Measurements from ENCODE around the gene TXK. TPM values are rescaled to one million over a fixed set of nuclear protein-coding genes. Genes with fewer than 3 reads are reported as not detected.

The TXK gene
- total and polyA plus RNA-seq, 10 of the 15 experiments (the other 5 are each of a cell fraction or from before 2014, with no cell fraction given) = 0.44 to 2.9 (median 1.4) TPM

GRCh38 chr4:48180234-48180633 is 46.2 kb upstream of the TXK start:
- Histone ChIP-seq H3K27ac (ENCODE audit: control insufficient read depth, insufficient read depth) (no peak overlapping the region), H3K79me2 (ENCODE audit: control insufficient read depth, insufficient read depth, low read length) (peaks cover 75% of the 10 kb centered on the region), H3K4me3 (no peak overlapping the region), H3K36me3 (ENCODE audit: control insufficient read depth in 2 of 2, insufficient read depth in 2 of 2, low read length in 1 of 2) (peaks cover 1 to 11% of the 10 kb centered on the region in 2 experiments; a peak in 3 of 4 replicates), H3K4me1 (ENCODE audit: control insufficient read depth, insufficient read depth, low read length) (peaks cover 24% of the 10 kb centered on the region), H3K4me2 (ENCODE audit: control insufficient read depth, insufficient read depth) (no peak overlapping the region), H2AFZ (ENCODE audit: control insufficient read depth, low read depth, low read length) (no peak overlapping the region), H3K9ac (ENCODE audit: control insufficient read depth, insufficient read depth, low read length) (no peak overlapping the region), H3K9me3 (replicated peaks; ENCODE audit: control insufficient read depth, insufficient read depth, low read length) (peaks cover 10% of the 10 kb centered on the region), H3K27me3 (replicated peaks in 1 of 2; ENCODE audit: control insufficient read depth in 2 of 2, insufficient read depth in 2 of 2, low read length in 1 of 2) (no peaks in the 10 kb centered on the region), H4K20me1 (ENCODE audit: control insufficient read depth, insufficient read depth) (no peaks in the 10 kb centered on the region)
- TF ChIP-seq RUNX3 (IDR thresholded peaks at IDR 0.05; ENCODE audit: low read length) = peak; percentile 38
- TF ChIP-seq STAT1 (conservative IDR thresholded peaks at IDR 0.05) = no peak
- TF ChIP-seq JUND (IDR thresholded peaks at IDR 0.05; ENCODE audit: low read depth, low read length) = no peak
- in situ Hi-C loops (cut with MboI) (no loop called here), intact Hi-C loops (cut with micrococcal nuclease; ENCODE audit: unreplicated experiment) (no loop called here)
- ChIA-PET CTCF (no interaction called here), POLR2A (no interaction called here), RAD21 (ENCODE audit: unreplicated experiment) (no interaction called here), SMC1A (ENCODE audit: uncharacterized antibody, unreplicated experiment) (interaction anchor here (0.6 to 2.0 kb wide), 2 partner anchors 12 to 13 kb away, joined by 3 to 6 read pairs; no protein-coding TSS in a partner anchor)
- BruUV-seq (replicated peaks) = no TSS peak
- FAIRE-seq (no peak), ATAC-seq (no peak), DNase-seq (ENCODE audit: low read depth, low spot score) (no peak)

GRCh38 chr4:48178931-48179330 is 44.9 kb upstream of the TXK start:
- WGBS (ENCODE audit: insufficient coverage, insufficient replicate concordance, low lambda C conversion rate, missing lambda C conversion rate) = 100% methylated on average over 4 of the region's 4 CpGs
- CTCF ChIA-PET = no interaction called here
- POLR2A ChIA-PET = interaction anchor here (0.5 kb wide), 1 partner anchor 162 kb away, joined by 3 read pairs; the partner anchor contains the start of gene SLAIN2
- RAD21 ChIA-PET (ENCODE audit: unreplicated experiment) = no interaction called here
- intact Hi-C loops (cut with micrococcal nuclease; ENCODE audit: unreplicated experiment) = no loop called here
- BruUV-seq (replicated peaks) = no TSS peak
- no peak for ATAC-seq
- Histone ChIP-seq H4K20me1 (ENCODE audit: control insufficient read depth, insufficient read depth) (no peaks in the 10 kb centered on the region), H3K79me2 (ENCODE audit: control insufficient read depth, insufficient read depth, low read length) (peaks cover 69% of the 10 kb centered on the region), H3K36me3 (ENCODE audit: control insufficient read depth in 2 of 2, insufficient read depth in 2 of 2, low read length in 1 of 2) (peaks cover 1 to 16% of the 10 kb centered on the region in 2 experiments), H3K4me1 (ENCODE audit: control insufficient read depth, insufficient read depth, low read length) (peaks cover 36% of the 10 kb centered on the region), H3K27ac (ENCODE audit: control insufficient read depth, insufficient read depth) (no peak overlapping the region), H3K9me3 (replicated peaks; ENCODE audit: control insufficient read depth, insufficient read depth, low read length) (peaks cover 10% of the 10 kb centered on the region), H3K4me3 (no peak overlapping the region), H3K9ac (ENCODE audit: control insufficient read depth, insufficient read depth, low read length) (no peak overlapping the region), H3K4me2 (ENCODE audit: control insufficient read depth, insufficient read depth) (no peak overlapping the region), H2AFZ (ENCODE audit: control insufficient read depth, low read depth, low read length) (no peak overlapping the region), H3K27me3 (replicated peaks in 1 of 2; ENCODE audit: control insufficient read depth in 2 of 2, insufficient read depth in 2 of 2, low read length in 1 of 2) (no peaks in the 10 kb centered on the region)
- no peak for DNase-seq (ENCODE audit: low read depth, low spot score)
- SMC1A ChIA-PET (ENCODE audit: uncharacterized antibody, unreplicated experiment) = no interaction called here
- in situ Hi-C loops (cut with MboI) = no loop called here
- FAIRE-seq = no peak
- TF ChIP-seq, protein P1, sequence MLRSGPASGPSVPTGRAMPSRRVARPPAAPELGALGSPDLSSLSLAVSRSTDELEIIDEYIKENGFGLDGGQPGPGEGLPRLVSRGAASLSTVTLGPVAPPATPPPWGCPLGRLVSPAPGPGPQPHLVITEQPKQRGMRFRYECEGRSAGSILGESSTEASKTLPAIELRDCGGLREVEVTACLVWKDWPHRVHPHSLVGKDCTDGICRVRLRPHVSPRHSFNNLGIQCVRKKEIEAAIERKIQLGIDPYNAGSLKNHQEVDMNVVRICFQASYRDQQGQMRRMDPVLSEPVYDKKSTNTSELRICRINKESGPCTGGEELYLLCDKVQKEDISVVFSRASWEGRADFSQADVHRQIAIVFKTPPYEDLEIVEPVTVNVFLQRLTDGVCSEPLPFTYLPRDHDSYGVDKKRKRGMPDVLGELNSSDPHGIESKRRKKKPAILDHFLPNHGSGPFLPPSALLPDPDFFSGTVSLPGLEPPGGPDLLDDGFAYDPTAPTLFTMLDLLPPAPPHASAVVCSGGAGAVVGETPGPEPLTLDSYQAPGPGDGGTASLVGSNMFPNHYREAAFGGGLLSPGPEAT (IDR thresholded peaks at IDR 0.05; ENCODE audit: low read depth) = no peak
- TF ChIP-seq, protein P2, sequence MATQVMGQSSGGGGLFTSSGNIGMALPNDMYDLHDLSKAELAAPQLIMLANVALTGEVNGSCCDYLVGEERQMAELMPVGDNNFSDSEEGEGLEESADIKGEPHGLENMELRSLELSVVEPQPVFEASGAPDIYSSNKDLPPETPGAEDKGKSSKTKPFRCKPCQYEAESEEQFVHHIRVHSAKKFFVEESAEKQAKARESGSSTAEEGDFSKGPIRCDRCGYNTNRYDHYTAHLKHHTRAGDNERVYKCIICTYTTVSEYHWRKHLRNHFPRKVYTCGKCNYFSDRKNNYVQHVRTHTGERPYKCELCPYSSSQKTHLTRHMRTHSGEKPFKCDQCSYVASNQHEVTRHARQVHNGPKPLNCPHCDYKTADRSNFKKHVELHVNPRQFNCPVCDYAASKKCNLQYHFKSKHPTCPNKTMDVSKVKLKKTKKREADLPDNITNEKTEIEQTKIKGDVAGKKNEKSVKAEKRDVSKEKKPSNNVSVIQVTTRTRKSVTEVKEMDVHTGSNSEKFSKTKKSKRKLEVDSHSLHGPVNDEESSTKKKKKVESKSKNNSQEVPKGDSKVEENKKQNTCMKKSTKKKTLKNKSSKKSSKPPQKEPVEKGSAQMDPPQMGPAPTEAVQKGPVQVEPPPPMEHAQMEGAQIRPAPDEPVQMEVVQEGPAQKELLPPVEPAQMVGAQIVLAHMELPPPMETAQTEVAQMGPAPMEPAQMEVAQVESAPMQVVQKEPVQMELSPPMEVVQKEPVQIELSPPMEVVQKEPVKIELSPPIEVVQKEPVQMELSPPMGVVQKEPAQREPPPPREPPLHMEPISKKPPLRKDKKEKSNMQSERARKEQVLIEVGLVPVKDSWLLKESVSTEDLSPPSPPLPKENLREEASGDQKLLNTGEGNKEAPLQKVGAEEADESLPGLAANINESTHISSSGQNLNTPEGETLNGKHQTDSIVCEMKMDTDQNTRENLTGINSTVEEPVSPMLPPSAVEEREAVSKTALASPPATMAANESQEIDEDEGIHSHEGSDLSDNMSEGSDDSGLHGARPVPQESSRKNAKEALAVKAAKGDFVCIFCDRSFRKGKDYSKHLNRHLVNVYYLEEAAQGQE (IDR thresholded peaks at IDR 0.05; ENCODE audit: low read depth, low read length) = no peak
- TF ChIP-seq IKZF2 (IDR thresholded peaks at IDR 0.05) (no peak), POLR2AphosphoS5 (IDR thresholded peaks at IDR 0.05; ENCODE audit: low read length) (no peak), SIN3A (IDR thresholded peaks at IDR 0.05; ENCODE audit: low read depth, low read length) (no peak), EED (IDR thresholded peaks at IDR 0.05; ENCODE audit: low read depth) (no peak), ZNF622 (IDR thresholded peaks at IDR 0.05) (no peak), RAD21 (IDR thresholded peaks at IDR 0.05; ENCODE audit: insufficient read depth, low read depth, low read length) (no peak), IKZF1 (conservative IDR thresholded peaks at IDR 0.05) (no peak), TAF1 (IDR thresholded peaks at IDR 0.05; ENCODE audit: borderline replicate concordance, low read depth, low read length) (no peak), DPF2 (IDR thresholded peaks at IDR 0.05) (no peak), BMI1 (IDR thresholded peaks at IDR 0.05; ENCODE audit: borderline replicate concordance) (no peak), SMC3 (IDR thresholded peaks at IDR 0.05; ENCODE audit: borderline replicate concordance, low read length) (no peak)

All from GM12878 (cell line).